IPS-11a (cell line): ENCODE results near the gene MUC21.
"Not testable (repeated sequence)": the region's sequence is repeated elsewhere in the genome, so short reads cannot be mapped to it uniquely, and the experiment has no call there.

ENCODE experiments used
- H3K4me3 ChIP-seq: one replicate; pipeline ENCODE4 v1.5.1; 2013; ENCODE audit warnings: low read depth, low read length, control low read depth

The MUC21 gene

DNA sequence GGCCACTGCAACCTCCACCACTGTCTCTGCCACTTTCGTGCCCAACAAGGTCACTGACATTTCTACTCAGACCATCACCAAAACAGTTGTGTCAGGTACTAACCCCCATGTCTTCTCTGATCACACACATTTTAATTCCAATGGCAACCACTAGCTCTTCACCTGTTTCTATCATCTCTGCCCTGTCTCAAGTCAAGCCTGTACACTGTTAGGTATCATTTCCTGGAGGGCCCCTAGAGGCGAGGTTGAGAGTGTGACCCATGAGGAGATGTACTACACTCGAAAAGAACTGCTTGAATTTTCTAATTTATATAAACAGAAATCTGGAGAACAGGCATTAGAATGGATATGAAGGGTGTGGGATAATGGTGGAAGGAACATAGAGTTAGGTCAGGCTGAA is 17.4 kb upstream of the MUC21 start:
- no peak overlapping the region for H3K4me3 ChIP-seq

DNA sequence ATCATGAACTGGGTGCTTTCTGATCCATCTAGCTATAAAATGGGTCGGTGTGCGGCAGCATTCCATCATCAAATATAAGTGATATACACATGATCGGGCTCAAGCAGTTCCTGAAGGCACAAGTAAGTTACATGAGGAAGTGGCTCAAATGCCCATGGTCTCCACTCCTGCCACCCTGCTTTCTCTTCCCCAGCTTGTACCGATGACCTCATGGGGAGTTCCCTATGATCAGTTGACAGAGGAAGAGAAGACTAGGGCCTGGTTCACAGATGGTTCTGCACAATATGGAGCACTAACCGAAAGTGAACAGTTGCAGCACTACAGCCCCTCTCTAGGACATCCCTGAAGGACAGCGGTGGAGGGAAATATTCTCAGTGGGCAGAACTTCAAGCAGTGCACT is 14.3 kb upstream of the MUC21 start:
- H3K4me3 ChIP-seq: not testable (repeated sequence)

DNA sequence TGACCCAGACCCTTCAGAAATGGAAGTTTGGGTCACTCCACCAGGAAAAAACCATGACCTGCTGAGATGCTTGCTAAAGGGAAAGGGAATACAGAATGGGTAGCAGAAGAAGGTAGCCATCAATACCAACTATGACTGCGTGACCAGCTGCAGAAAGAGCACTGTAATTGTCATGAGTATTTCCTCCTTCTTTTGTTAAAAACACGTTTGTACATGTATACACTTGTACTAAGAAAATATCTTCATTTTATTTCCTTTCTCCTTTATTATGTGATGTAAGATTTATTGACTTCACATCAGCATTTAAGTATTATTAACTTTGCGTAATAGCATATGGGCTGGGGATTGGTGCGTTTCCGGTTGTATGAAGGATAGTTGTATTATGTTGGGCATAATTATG is 12.6 kb upstream of the MUC21 start:
- no peak overlapping the region for H3K4me3 ChIP-seq

DNA sequence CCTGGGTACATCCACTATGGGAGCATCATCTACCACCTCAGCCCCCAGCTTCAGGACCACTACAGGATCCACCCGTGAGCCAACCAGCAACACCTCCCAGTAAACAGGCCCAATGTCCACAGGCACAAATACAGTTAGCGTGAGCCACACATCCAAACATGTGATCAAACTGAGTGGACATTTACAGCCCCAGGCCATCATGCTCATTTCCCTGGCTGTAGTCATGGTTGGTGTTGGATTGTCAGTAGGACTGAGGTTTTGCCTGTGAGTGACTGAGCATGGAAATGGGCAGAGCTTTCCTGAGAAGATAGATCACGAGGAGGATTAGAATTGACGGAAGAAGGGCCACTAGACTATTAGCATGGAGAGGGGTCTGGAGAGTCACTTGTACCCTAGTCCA is 10.7 kb upstream of the MUC21 start:
- H3K4me3 ChIP-seq: no peak overlapping the region

DNA sequence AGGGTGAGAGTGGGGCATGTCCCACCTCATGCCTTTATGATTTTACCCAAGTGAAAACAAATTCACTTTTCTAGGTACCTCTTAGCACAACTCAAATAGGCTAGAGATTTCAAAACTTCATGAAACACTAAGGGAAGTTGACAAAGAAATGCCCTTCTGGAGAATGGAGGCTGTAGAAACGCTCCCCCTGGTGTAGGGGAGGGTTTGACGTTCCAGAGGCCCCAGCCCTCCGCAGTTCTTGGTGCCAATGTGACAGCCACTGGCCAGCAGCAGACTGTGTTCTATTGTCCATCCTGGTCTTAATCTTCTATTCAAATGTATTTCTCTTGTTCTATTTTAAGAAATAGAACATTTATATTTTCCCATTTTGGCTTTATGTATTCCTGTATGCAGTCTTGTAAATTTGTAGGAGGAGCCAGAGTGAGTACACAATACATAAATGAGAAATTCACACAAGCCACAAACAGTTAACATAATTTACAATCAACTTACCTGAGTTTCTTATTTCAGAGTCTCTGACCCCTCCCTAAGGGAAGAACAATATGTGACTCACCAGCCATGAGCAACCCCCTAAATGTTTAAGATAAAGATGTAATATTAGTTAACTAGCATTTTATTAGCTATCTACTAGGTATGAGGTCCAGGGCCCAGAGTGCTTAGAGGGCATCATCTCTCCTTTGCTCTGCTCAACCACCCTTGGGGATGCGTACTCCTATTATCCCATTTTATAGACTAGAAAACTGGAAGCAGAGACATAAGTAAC is 8.8 kb upstream of the MUC21 start:
- no peak overlapping the region for H3K4me3 ChIP-seq

DNA sequence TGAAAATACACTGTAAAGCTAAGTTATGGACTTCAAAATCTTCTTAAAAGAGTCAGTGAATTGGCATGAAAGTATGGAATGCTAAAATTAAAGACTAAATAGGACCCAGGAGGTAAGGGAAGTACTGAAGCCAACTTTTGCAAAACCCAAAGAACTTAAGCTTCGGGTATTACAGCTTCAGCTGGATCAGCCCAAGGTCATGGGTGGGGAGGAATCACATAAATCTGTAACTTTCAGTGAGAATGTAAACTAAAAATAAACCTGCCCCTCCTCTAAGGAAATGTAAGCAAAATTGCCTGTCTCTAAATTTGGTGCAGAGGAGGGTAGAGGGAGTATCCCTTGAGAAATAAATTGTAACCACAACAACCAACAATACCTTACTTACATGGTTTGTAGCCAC is 4.4 kb upstream of the MUC21 start:
- H3K4me3 ChIP-seq: no peak overlapping the region

DNA sequence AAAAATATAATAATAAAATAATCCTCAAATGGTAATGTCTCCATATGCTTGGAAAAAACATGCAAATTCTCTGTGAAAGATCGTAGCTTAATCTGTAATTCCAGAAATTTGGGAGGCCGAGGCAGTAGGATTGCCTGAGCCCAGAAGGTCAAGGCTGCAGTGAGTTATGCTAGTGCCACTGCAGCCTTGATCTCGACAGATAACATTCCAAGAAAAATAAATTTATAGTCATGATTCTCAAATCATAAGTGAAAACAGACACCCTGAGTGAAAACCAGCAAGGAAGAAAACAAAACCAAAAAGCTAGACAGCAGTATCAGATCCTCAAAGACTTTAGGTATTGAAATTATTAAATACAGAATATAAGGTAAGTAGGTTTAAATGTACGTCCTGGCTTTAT is 3.8 kb upstream of the MUC21 start:
- no peak overlapping the region for H3K4me3 ChIP-seq

DNA sequence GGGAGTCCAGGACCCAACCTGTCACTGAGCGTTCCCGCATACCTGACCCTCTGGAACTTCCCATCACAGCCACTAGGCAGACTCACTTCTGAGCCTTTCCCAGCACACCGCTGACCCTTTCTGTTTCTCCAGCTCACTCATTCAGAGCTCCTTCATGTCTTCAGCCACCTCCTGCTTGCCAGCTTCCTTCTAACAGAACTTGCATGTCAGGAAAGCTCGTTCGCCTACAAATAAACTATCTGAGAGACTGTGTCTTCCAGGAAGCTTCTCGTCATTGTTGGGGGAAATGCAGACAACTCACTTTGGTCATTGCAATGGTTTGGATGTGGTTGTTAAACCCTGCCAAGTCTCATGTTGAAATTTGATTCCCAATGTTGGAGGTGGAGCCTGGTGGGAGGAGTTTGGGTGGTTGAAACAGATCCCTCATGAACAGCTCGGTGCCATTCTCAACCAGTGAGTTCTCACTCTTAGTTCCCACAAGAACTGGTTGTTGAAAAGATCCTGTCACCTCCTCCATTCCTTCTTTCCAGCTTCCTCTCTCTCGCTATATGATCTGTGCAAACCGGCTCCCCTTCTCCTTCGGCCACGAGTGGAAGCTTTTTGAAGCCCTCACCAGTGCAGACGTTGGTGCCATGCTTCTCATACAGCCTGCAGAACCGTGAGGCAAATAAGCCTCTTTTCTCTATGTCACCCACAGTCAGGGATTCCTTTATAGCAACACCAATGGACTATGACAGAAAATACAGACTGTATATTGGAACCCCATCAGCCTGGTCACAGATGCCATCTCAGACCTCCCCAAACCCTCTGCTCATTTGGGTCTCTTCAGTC is 1.4 kb upstream of the MUC21 start:
- H3K4me3 ChIP-seq: no peak overlapping the region

DNA sequence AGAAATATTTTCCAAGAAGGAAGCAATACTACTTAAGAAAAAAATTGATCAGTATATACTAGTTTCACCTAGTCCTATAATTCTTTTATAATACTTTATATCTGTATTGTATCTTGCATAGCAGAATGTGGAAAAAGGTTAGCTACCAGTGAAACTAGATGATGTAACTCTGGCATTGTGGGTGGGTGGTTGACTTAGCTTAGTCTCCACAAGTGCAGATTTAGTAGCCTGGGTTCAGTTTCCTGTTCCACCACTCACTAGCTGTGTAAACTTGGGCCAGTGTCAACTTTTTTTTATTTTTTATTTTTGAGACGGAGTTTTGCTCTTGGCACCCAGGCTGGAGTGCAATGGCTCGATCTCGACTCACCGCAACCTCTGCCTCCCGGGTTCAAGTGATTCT is 2.0 kb downstream of the MUC21 start:
- H3K4me3 ChIP-seq: no peak overlapping the region

DNA sequence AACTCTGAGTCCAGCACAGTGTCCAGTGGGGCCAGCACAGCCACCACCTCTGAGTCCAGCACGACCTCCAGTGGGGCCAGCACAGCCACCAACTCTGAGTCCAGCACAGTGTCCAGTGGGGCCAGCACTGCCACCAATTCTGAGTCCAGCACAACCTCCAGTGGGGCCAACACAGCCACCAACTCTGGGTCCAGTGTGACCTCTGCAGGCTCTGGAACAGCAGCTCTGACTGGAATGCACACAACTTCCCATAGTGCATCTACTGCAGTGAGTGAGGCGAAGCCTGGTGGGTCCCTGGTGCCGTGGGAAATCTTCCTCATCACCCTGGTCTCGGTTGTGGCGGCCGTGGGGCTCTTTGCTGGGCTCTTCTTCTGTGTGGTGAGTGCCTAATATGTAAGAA is 3.8 kb downstream of the MUC21 start:
- H3K4me3 ChIP-seq: no peak overlapping the region

DNA sequence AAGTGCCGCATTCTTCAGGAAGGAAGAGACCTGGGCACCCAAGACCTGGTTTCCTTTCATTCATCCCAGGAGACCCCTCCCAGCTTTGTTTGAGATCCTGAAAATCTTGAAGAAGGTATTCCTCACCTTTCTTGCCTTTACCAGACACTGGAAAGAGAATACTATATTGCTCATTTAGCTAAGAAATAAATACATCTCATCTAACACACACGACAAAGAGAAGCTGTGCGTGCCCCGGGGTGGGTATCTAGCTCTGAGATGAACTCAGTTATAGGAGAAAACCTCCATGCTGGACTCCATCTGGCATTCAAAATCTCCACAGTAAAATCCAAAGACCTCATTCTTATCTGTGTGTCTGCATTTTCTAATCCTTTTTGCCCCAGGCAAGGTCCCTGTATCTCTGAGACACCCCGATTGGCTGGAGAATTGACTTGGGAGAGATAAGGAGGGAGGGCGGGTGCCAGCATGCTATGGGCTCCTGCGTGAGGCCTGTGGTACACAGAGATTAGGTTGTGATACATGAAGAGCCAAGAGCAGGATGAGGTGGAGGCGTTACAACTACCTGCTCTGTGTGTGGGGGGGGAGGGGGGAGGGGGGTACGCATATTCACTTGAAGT is 4.8 kb downstream of the MUC21 start:
- H3K4me3 ChIP-seq: no peak overlapping the region

DNA sequence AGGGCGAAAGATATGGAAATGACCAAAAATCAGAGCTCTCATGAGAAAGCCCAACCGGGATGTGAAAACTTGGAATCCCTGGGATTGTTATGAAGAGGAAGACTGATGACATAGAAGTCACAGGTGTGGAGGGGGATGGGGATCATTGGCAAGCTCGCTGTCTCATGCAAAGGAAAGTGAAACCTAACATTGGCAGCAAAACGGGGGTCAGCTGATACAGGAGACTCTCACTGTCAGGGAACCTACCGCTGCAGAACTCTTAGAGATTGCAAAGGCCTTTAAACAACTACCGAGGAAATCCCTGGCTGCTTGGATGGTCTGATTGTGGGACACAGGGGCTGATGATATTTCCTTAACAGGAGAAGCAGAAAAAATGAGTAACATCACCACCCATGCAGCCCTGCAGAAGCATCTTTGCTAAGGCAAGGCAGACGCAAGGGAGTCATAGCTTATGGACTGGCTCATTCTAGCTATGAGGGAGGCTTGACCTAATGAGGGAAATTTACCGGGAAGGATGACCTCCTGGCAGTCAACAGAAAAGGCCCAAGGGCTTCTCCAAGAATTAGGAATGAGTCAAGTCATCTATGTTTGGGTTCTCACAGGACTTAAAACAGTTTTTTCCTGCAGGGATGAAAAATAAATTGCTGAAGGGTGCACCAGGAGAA is 7.0 kb downstream of the MUC21 start:
- no peak overlapping the region for H3K4me3 ChIP-seq

DNA sequence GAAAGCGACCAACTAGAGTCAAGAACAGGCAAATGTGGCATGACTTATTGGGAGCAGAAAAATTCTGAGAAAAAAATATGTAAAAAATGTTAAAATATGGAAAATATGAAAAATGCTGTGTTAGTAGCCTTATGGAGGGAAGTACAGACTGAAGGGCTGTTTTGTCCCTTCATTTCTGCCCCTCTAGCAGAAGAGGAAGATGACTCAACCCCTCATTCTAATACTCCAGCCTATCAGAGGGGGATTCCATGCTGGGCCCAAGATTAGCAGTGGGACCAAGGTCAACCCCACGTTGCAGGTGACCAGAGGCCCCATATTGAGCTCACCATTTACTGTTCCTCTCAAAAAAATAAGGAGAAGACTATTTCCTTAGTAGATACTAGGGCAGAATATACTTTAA is 8.4 kb downstream of the MUC21 start:
- no peak overlapping the region for H3K4me3 ChIP-seq

DNA sequence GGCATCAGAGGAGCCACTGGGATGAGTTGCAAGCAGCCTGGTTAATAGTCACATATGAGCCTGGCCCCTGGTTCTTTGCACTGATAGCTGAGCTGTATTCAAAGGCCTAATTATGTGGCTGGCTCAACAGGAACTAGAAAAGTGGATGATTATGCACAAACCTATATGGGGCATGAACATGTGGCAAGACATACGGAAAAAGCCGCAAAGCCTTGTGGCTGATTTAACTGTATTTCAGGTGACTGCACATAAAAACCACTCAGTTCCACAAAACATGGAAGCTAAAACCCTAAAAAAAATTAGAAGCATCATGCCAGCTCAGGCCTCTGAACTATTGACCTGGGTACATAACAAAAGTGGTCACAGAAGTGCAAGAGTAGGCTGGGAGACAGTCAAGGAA is 13.8 kb downstream of the MUC21 start:
- no peak overlapping the region for H3K4me3 ChIP-seq

DNA sequence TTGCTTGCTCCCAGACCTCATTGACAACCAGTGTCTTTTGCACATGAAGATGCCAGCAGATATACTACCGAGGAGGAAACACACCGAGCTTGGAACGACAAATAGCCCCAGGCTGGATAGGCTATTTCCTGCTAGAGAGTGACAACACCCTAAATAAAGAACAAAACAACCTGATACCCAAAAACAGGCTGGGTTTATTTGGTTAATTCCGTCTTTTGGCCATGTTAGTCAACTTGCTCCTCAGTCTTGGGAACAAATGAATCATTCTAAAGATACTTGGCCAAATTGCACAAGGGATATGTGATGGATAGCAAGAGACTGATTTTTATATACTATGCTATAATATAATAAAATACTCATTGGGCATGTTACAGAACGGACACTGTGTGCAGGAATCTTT is 15.3 kb downstream of the MUC21 start:
- H3K4me3 ChIP-seq: no peak overlapping the region

DNA sequence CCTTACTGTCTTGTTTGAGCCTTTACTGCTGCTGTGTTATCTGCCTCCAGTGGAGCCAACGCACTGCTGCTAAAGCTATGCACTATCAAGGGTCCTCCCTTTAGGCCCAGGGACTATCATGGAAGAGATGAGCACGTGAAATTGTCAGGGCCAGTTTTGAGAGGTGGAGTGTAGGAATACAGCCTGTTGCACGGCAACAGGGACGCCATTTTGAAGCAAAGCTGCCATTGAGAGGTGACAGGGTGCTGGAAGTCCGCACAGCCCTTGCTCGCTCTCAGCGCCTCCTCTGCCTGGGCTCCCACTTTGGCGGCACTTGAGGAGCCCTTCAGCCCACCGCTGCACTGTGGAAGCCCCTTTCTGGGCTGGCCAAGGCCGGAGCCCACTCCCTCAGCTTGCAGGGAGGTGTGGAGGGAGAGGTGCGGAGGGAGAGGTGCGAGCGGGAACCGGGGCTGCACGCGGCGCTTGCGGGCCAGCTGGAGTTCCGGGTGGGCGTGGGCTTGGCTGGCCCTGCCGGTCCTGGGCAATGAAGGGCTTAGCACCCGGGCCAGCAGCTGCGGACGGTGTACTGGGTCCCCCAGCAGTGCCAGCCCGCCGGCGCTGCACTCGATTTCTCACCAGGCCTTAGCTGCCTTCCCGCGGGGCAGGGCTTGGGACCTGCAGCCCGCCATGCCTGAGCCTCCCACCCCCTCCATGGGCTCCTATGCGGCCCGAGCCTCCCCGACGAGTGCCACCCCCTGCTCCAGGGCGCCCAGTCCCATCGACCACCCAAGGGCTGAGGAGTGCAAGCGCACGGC is 16.7 kb downstream of the MUC21 start:
- H3K4me3 ChIP-seq: not testable (repeated sequence)

DNA sequence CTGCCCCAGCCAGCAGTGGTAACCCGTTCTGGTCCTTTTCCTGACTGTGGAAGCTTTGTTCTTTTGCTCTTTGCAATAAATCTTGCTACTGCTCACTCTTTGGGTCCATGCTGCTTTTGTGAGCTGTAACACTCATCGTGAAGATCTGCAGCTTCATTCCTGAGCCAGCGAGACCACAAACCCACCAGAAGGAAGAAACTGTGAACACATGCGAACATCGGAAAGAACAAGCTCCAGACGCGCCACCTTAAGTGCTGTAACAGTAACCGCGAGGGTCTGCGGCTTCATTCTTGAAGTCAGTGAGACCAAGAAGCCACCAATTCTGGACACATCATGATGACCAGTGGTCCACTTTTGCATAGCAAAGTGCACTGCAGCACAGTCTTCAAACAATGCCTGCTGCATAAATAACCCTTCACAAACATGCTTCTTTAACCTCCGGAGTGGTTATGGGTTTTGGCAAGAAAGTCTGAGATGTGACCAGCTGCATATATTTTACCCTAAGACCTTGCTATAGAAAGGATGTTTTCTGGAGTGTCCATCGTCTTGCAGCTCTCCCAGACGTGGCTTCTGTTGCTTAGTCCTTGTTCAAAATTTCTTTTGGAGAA is 17.9 kb downstream of the MUC21 start:
- H3K4me3 ChIP-seq: no peak overlapping the region

DNA sequence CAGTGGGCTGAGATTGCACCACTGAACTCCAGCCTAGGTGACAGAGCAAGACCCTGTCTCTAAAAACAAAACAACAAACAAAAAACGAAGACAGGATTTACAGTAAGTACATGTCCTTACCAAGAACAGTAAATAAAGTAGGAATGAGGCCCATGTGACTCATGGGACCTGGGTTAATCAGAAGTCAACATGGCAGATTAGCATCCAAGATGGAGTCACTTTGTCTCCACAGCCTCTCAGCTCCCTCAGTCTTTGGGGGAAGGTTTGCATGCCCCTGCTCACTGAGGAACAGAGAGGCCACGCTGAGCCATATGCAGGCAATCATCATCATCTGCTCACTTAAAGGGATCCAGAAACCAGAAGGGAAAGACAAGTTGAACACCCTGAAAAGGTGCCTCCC is 19.0 kb downstream of the MUC21 start:
- H3K4me3 ChIP-seq: no peak overlapping the region

DNA sequence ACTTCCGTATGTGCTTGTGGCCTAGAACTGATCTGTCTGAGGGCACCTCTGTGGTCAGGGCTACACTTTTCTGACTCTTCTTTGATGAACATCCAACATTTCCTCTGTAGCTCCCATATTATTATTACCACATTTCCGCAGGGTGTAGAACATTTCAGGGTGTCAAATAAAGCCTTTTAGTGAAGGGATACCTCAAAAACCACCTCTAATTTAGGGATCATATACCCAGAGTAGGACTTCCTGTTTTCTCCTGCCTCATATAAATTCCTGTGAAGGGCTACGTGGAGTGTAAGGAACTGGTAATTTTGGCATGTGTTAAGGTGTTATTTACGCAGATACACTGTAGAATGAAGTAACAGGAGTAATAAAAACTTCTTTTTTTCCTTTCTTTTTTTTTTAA is 21.3 kb downstream of the MUC21 start:
- no peak overlapping the region for H3K4me3 ChIP-seq

DNA sequence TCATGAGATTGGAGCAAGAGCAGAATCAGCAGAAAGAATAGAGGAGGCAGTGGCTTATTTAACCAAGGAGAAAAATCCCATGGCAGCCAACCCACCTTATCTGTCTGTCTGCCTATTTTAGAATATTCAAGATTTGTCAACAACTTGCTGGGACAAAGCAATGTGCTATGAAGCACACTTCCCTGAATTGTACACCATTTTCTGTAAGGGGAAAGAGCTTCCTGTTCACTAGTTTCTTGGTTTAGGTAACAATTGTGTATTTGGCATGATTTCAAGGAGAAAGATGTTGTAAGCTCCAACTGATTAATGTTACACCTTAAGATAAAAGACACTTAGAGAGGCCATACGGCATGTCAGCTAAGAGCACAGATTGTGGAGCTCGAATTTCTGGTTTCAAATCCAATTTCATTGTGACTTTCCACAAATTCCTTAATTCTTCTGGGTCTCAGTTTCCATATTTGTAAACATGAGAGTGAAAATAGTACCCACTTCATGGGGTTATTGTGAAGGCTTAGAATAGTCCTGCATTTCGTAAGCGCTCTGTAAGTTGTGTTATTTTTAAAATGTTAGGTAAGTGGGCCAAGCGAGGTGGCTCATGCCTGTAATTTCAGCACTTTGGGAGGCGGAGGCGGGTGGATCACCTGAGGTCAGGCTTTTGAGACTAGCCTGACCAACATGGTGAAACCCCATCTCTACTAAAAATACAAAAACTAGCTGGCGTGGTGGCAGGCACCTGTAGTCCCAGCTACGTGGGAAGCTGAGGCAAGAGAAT is 21.9 kb downstream of the MUC21 start:
- H3K4me3 ChIP-seq: no peak overlapping the region
